Muscle of leg (tissue), 11 donors: ENCODE data around the gene EEIG2. TPM values are rescaled to one million over a fixed set of nuclear protein-coding genes. Genes with fewer than 3 reads are reported as not detected.
"Not testable (repeated sequence)": the region's sequence is repeated elsewhere in the genome, so short reads cannot be mapped to it uniquely, and the experiment has no call there.

Experiments used
- DNase-seq: peaks from one replicate; pipeline ENCODE4 v3.0.0; 2013
- H3K27ac ChIP-seq: one replicate; pipeline ENCODE4 v1.5.1; 2013; ENCODE audit warnings: mild to moderate bottlenecking, low read length, control low read depth
- H3K27me3 ChIP-seq: one replicate; pipeline ENCODE4 v1.6.1; 2013; ENCODE audit warnings: low read length; ENCODE audit not compliant: control insufficient read depth, insufficient read depth
- H3K36me3 ChIP-seq: one replicate; pipeline ENCODE4 v1.6.1; 2013; ENCODE audit warnings: low read length; ENCODE audit not compliant: control insufficient read depth, insufficient read depth
- H3K4me1 ChIP-seq: one replicate; pipeline ENCODE4 v1.6.1; 2013; ENCODE audit warnings: low read length; ENCODE audit not compliant: control insufficient read depth, insufficient read depth
- H3K4me3 ChIP-seq: one replicate; pipeline ENCODE4 v1.5.1; 2013; ENCODE audit warnings: low read length, control low read depth
- H3K9me3 ChIP-seq: replicated peaks from 2 replicates; pipeline ENCODE4 v1.6.1; 2013; ENCODE audit warnings: low read depth, low read length; ENCODE audit not compliant: control insufficient read depth
- WGBS: methylation state at CpG from one replicate; pipeline ENCODE4 v1.1.5; 2013; ENCODE audit warnings: missing lambda C conversion rate; ENCODE audit not compliant: insufficient coverage; 5-methylcytosine and 5-hydroxymethylcytosine counted together
- polyA plus RNA-seq, 8 donors: library from polyadenylated mRNA; unstranded; fragments of 120-200 nt; gene quantifications; one replicate each; pipeline versions ENCODE4 v1.2.1 to v1.2.3, GENCODE V29; 2013; ENCODE audit warnings: inconsistent platforms in 1 of 8, low replicate concordance in 1 of 8; ENCODE audit not compliant: insufficient read length in 8 of 8, insufficient read depth in 1 of 8
- total RNA-seq: library from RNA; stranded (reverse); fragments of 120-200 nt; gene quantifications from one replicate; pipeline ENCODE4 v1.2.4, GENCODE V29; 2013

The EEIG2 gene
- total and polyA plus RNA-seq, 9 donors: 9.0 to 17.3 (median 10.8) TPM

- WGBS: no CpG with 5 or more reads among the region's 1 CpG
- DNase-seq: peak; percentile 74
These were observed 21.9 kb upstream of the EEIG2 start for GRCh38 chr1:108537976-108538375.

GRCh38 chr1:108540977-108541376, 18.9 kb upstream of the EEIG2 start:
- no peaks in the 10 kb centered on the region for H3K4me1 ChIP-seq
- no peak overlapping the region for H3K27ac ChIP-seq
- H3K27me3 ChIP-seq: no peaks in the 10 kb centered on the region
- H3K9me3 ChIP-seq: no peaks in the 10 kb centered on the region
- no peaks in the 10 kb centered on the region for H3K36me3 ChIP-seq
- WGBS: 100% methylated on average over 1 of the region's 1 CpG
- no peak for DNase-seq
- no peak overlapping the region for H3K4me3 ChIP-seq

More at GRCh38 chr1:108537976-108538375, 21.9 kb upstream of the EEIG2 start:
- no peaks in the 10 kb centered on the region for H3K36me3 ChIP-seq
- no peaks in the 10 kb centered on the region for H3K4me1 ChIP-seq
- H3K9me3 ChIP-seq: no peaks in the 10 kb centered on the region
- H3K27me3 ChIP-seq: no peaks in the 10 kb centered on the region
- H3K4me3 ChIP-seq: no peak overlapping the region
- H3K27ac ChIP-seq: no peak overlapping the region

DNA sequence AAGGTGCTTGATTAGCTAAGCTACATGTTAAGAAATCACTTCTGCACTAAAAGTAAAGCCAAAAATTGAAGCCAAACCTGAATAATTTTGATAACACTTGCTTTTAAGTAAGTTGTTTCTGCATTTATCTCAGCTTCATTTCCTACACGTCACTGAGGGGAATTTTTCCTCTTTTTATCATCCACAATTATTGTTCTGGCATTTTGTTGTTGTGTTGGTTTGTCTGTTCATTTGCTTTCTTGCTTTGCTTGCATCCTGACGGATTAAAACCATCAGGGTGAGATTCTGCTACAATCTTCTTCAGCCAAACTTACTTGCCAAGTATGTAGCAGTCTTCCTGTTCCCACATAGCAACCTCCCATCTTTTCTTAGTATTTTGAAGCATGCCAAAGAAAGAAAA, 18.0 kb upstream of the EEIG2 start:
- no CpG with 5 or more reads among the region's 2 CpGs for WGBS
- H3K27ac ChIP-seq: no peak overlapping the region
- DNase-seq: no peak
- H3K27me3 ChIP-seq: no peaks in the 10 kb centered on the region
- no peaks in the 10 kb centered on the region for H3K9me3 ChIP-seq
- no peaks in the 10 kb centered on the region for H3K36me3 ChIP-seq
- H3K4me1 ChIP-seq: no peaks in the 10 kb centered on the region
- H3K4me3 ChIP-seq: no peak overlapping the region

DNA sequence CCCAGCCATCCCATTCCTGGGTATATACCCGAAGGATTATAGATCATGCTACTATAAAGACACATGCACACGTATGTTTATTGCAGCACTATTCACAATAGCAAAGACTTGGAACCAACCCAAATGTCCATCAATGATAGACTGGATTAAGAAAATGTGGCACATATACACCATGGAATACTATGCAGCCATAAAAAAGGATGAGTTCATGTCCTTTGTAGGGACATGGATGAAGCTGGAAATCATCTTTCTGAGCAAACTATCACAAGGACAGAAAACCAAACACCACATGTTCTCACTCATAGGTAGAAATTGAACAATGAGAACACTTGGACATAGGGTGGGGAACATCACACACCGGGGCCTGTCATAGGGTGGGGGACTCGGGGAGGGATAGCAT, 12.4 kb upstream of the EEIG2 start:
- H3K27me3 ChIP-seq, H3K36me3 ChIP-seq, H3K9me3 ChIP-seq, H3K27ac ChIP-seq, DNase-seq, H3K4me1 ChIP-seq, H3K4me3 ChIP-seq: not testable (repeated sequence)
- no CpG with 5 or more reads among the region's 4 CpGs for WGBS

GRCh38 chr1:108551137-108551862, 8.6 kb upstream of the EEIG2 start:
- DNase-seq: peak; percentile 37
- Histone ChIP-seq H3K27me3 (no peaks in the 10 kb centered on the region), H3K4me3 (no peak overlapping the region), H3K36me3 (no peaks in the 10 kb centered on the region), H3K9me3 (no peaks in the 10 kb centered on the region), H3K4me1 (no peaks in the 10 kb centered on the region), H3K27ac (peak overlapping the region; percentile 42)
- no CpG with 5 or more reads among the region's 2 CpGs for WGBS

DNA sequence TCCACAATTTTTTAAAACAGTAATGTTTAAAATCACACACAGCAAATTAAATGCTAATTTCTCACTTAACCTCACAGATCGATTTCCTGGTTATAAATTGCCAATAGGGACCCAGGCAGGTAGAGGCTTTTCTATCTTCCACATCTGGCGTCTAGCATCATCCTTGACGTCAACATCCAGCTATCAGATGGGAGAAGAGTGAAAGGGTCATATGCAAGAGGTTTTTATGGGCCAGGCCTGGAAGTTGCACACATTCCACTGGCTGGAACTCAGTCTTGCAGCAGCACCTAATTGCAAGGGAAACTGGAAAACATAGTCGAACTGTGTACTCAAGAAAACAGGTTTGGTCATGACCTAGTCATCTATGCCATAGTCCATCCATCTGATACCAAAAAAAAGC, 6.0 kb upstream of the EEIG2 start:
- WGBS: 50% methylated on average over 2 of the region's 4 CpGs

GRCh38 chr1:108554682-108555427, 5.0 kb upstream of the EEIG2 start:
- H3K27ac ChIP-seq: no peak overlapping the region
- no CpG with 5 or more reads among the region's 4 CpGs for WGBS
- no peak for DNase-seq
- H3K4me1 ChIP-seq: peaks cover 5% of the 10 kb centered on the region
- no peaks in the 10 kb centered on the region for H3K9me3 ChIP-seq
- H3K27me3 ChIP-seq: no peaks in the 10 kb centered on the region
- H3K4me3 ChIP-seq: no peak overlapping the region
- H3K36me3 ChIP-seq: no peaks in the 10 kb centered on the region

More for the DNA sequence above, 6.0 kb upstream of the EEIG2 start:
- no peak for DNase-seq
- no peaks in the 10 kb centered on the region for H3K27me3 ChIP-seq
- no peak overlapping the region for H3K4me3 ChIP-seq
- H3K9me3 ChIP-seq: no peaks in the 10 kb centered on the region
- H3K36me3 ChIP-seq: no peaks in the 10 kb centered on the region
- no peak overlapping the region for H3K27ac ChIP-seq
- no peaks in the 10 kb centered on the region for H3K4me1 ChIP-seq

GRCh38 chr1:108556066-108556465, 3.8 kb upstream of the EEIG2 start:
- Histone ChIP-seq H3K27ac (peak overlapping the region; percentile 15), H3K4me1 (peaks cover 10% of the 10 kb centered on the region), H3K27me3 (no peaks in the 10 kb centered on the region), H3K9me3 (no peaks in the 10 kb centered on the region), H3K4me3 (no peak overlapping the region), H3K36me3 (no peaks in the 10 kb centered on the region)
- no peak for DNase-seq

GRCh38 chr1:108556499-108556898, 3.4 kb upstream of the EEIG2 start:
- H3K27ac ChIP-seq: peak overlapping the region; percentile 15
- 67% methylated on average over 4 of the region's 4 CpGs for WGBS
- H3K9me3 ChIP-seq: no peaks in the 10 kb centered on the region
- H3K4me1 ChIP-seq: peaks cover 11% of the 10 kb centered on the region
- peak; percentile 76 for DNase-seq
- H3K4me3 ChIP-seq: no peak overlapping the region
- H3K36me3 ChIP-seq: no peaks in the 10 kb centered on the region
- no peaks in the 10 kb centered on the region for H3K27me3 ChIP-seq

GRCh38 chr1:108557296-108557695, 2.6 kb upstream of the EEIG2 start:
- Histone ChIP-seq H3K4me1 (peaks cover 14% of the 10 kb centered on the region), H3K27ac (peak overlapping the region; percentile 49), H3K4me3 (no peak overlapping the region), H3K27me3 (no peaks in the 10 kb centered on the region), H3K9me3 (no peaks in the 10 kb centered on the region), H3K36me3 (no peaks in the 10 kb centered on the region)
- DNase-seq: peak; percentile 43
